Common myeloid progenitor, CD34-positive (primary cell): ENCODE data around the gene ATP11A.

Experiments used
- CTCF ChIA-PET: fragments of 350-600 bp; sonication (Branson Sonifier 250); formaldehyde crosslinking; loops from one replicate; lab custom pipeline; 2021; ENCODE audit warnings: antibody characterized with exemption; lab: Charles Lee
- POLR2A ChIA-PET: fragments of 350-600 bp; sonication (Branson Sonifier 250); formaldehyde crosslinking; loops from one replicate; lab custom pipeline; 2021; ENCODE audit warnings: antibody characterized with exemption; lab: Charles Lee
- DNase-seq, 3 donors: peaks; one replicate each; pipeline versions ENCODE4 v3.0.0 to v3.0.0-alpha.2; 2013
- H3K27ac ChIP-seq, 2 experiments: 1 replicate in 1 of 2; 2 replicates in 1 of 2; pipeline ENCODE4 v1.7.0; 2013; ENCODE audit warnings: inconsistent platforms in 2 of 2, low read length in 2 of 2, mild to moderate bottlenecking in 2 of 2, low read depth in 1 of 2, moderate library complexity in 1 of 2; ENCODE audit not compliant: severe bottlenecking in 2 of 2, insufficient read depth in 1 of 2, poor library complexity in 1 of 2
- H3K27me3 ChIP-seq, 5 experiments: replicated peaks in 2 of 5; 1 replicate in 3 of 5; 2 replicates in 2 of 5; pipeline versions ENCODE4 v1.6.1 to v1.7.0; 2013; ENCODE audit warnings: low read length in 4 of 5, mild to moderate bottlenecking in 2 of 5, moderate library complexity in 2 of 5, inconsistent platforms in 1 of 5; ENCODE audit not compliant: insufficient read depth in 5 of 5, control insufficient read depth in 4 of 5
- H3K36me3 ChIP-seq, 4 experiments: 1 replicate in 2 of 4; 2 replicates in 2 of 4; pipeline versions ENCODE4 v1.6.1 to v1.7.0; 2013; ENCODE audit warnings: low read length in 3 of 4, control low read depth in 1 of 4, mild to moderate bottlenecking in 1 of 4; ENCODE audit not compliant: control insufficient read depth in 4 of 4, insufficient read depth in 4 of 4
- H3K4me1 ChIP-seq, 4 experiments: 1 replicate in 3 of 4; 2 replicates in 1 of 4; pipeline versions ENCODE4 v1.6.1 to v1.7.1; 2013; ENCODE audit warnings: low read length in 3 of 4, mild to moderate bottlenecking in 3 of 4, control low read depth in 1 of 4, inconsistent platforms in 1 of 4, moderate library complexity in 1 of 4; ENCODE audit not compliant: control insufficient read depth in 4 of 4, insufficient read depth in 4 of 4; ENCODE audit errors: control extremely low read depth in 1 of 4
- H3K4me3 ChIP-seq, 7 experiments: 1 replicate in 4 of 7; 2 replicates in 3 of 7; pipeline versions ENCODE4 v1.5.1 to v1.7.0; 2013; ENCODE audit warnings: mild to moderate bottlenecking in 7 of 7, low read length in 6 of 7, moderate library complexity in 6 of 7, inconsistent platforms in 2 of 7, low read depth in 2 of 7, control low read depth in 1 of 7; ENCODE audit not compliant: insufficient read depth in 4 of 7, control insufficient read depth in 1 of 7; ENCODE audit errors: extremely low read depth in 1 of 7
- H3K9me3 ChIP-seq, 5 experiments: 1 replicate in 4 of 5; 2 replicates in 1 of 5; pipeline versions ENCODE4 v1.6.1 to v1.7.1; 2013; ENCODE audit warnings: low read length in 4 of 5, mild to moderate bottlenecking in 2 of 5, inconsistent platforms in 1 of 5, low read depth in 1 of 5, moderate library complexity in 1 of 5; ENCODE audit not compliant: control insufficient read depth in 4 of 5, insufficient read depth in 2 of 5; ENCODE audit errors: control extremely low read depth in 1 of 5
- whole genome bisulfite sequencing: methylation state at CpG from one replicate; pipeline ENCODE4 v1.1.5; 2013; ENCODE audit not compliant: insufficient coverage; 5-methylcytosine and 5-hydroxymethylcytosine counted together

The ATP11A gene

GRCh38 chr13:112905619-112905989, 215.8 kb downstream of the ATP11A start:
- Histone ChIP-seq H3K4me3 (no peak overlapping the region), H3K4me1 (peaks cover 0 to 2% (median 0%) of the 10 kb centered on the region in 4 experiments), H3K36me3 (no peaks in the 10 kb centered on the region), H3K27ac (no peak overlapping the region), H3K27me3 (no peaks in the 10 kb centered on the region), H3K9me3 (peaks cover 0 to 16% (median 13%) of the 10 kb centered on the region in 5 experiments)
- POLR2A ChIA-PET: no interaction called here
- 95% methylated on average over 4 of the region's 5 CpGs for WGBS
- DNase-seq: no peak
- CTCF ChIA-PET: no interaction called here

GRCh38 chr13:112905990-112906641, 216.3 kb downstream of the ATP11A start:
- ChIA-PET CTCF (no interaction called here), POLR2A (no interaction called here)
- Histone ChIP-seq H3K36me3 (no peaks in the 10 kb centered on the region), H3K27me3 (no peaks in the 10 kb centered on the region), H3K27ac (no peak overlapping the region), H3K4me3 (no peak overlapping the region), H3K4me1 (peaks cover 0 to 2% (median 0%) of the 10 kb centered on the region in 4 experiments), H3K9me3 (peaks cover 0 to 16% (median 13%) of the 10 kb centered on the region in 5 experiments)
- 95% methylated on average over 18 of the region's 20 CpGs for WGBS
- DNase-seq: no peak

GRCh38 chr13:112907286-112907685, 217.4 kb downstream of the ATP11A start:
- 88% methylated on average over 8 of the region's 8 CpGs for WGBS
- H3K27me3 ChIP-seq: no peaks in the 10 kb centered on the region
- no peak for DNase-seq
- peaks cover 0 to 2% (median 0%) of the 10 kb centered on the region in 4 experiments for H3K4me1 ChIP-seq
- CTCF ChIA-PET: interaction anchor here (0.9 kb wide), 1 partner anchor 9 kb away, joined by 3 read pairs; no protein-coding TSS in a partner anchor
- H3K27ac ChIP-seq: no peak overlapping the region
- H3K4me3 ChIP-seq: no peak overlapping the region
- H3K36me3 ChIP-seq: no peaks in the 10 kb centered on the region
- POLR2A ChIA-PET: no interaction called here
- H3K9me3 ChIP-seq: peaks cover 0 to 16% (median 13%) of the 10 kb centered on the region in 5 experiments

- Histone ChIP-seq H3K9me3 (peaks cover 0 to 16% (median 13%) of the 10 kb centered on the region in 5 experiments), H3K4me1 (peaks cover 0 to 2% (median 0%) of the 10 kb centered on the region in 4 experiments), H3K27ac (no peak overlapping the region), H3K4me3 (no peak overlapping the region), H3K36me3 (no peaks in the 10 kb centered on the region), H3K27me3 (no peaks in the 10 kb centered on the region)
- 79% methylated on average over 5 of the region's 6 CpGs for WGBS
- no peak for DNase-seq
- CTCF ChIA-PET: interaction anchor here (0.9 kb wide), 1 partner anchor 8 kb away, joined by 3 read pairs; no protein-coding TSS in a partner anchor
- POLR2A ChIA-PET: no interaction called here
Measured at GRCh38 chr13:112907871-112908331, 218.1 kb downstream of the ATP11A start.

DNA sequence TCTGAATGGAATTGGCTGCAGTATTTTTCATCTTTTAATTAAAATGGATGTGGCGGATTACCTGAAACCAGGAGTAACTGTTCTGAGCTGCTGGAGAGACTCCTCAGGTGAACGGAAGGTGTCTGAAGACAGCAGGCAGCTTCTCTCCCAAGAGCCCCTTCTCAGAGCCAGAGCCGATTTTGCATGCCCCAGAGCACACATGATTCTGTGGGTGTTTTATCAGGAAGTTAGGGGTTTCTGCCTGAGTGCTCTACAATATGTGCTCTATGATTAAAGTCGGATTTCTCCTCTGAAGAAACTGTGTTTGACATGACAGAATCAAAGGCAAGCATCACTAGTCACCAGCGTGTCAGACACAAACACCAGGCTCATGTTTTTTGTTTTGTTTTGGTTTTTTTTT, 218.5 kb downstream of the ATP11A start:
- Histone ChIP-seq H3K9me3 (peaks cover 0 to 16% (median 13%) of the 10 kb centered on the region in 5 experiments), H3K27ac (no peak overlapping the region), H3K4me1 (peaks cover 0 to 2% (median 0%) of the 10 kb centered on the region in 4 experiments), H3K27me3 (no peaks in the 10 kb centered on the region), H3K36me3 (no peaks in the 10 kb centered on the region), H3K4me3 (no peak overlapping the region)
- no peak for DNase-seq
- CTCF ChIA-PET: interaction anchor here (0.9 kb wide), 1 partner anchor 8 kb away, joined by 3 read pairs; no protein-coding TSS in a partner anchor
- POLR2A ChIA-PET: no interaction called here
- WGBS: 77% methylated on average over 2 of the region's 5 CpGs

GRCh38 chr13:112910016-112910415, 220.2 kb downstream of the ATP11A start:
- no peaks in the 10 kb centered on the region for H3K27me3 ChIP-seq
- H3K4me1 ChIP-seq: peaks cover 0 to 2% (median 0%) of the 10 kb centered on the region in 4 experiments
- peaks cover 0 to 6% (median 3%) of the 10 kb centered on the region in 5 experiments for H3K9me3 ChIP-seq
- ChIA-PET CTCF (no interaction called here), POLR2A (no interaction called here)
- DNase-seq: no peak
- WGBS: 100% methylated on average over 1 of the region's 4 CpGs
- H3K4me3 ChIP-seq: no peak overlapping the region
- no peaks in the 10 kb centered on the region for H3K36me3 ChIP-seq
- no peak overlapping the region for H3K27ac ChIP-seq

DNA sequence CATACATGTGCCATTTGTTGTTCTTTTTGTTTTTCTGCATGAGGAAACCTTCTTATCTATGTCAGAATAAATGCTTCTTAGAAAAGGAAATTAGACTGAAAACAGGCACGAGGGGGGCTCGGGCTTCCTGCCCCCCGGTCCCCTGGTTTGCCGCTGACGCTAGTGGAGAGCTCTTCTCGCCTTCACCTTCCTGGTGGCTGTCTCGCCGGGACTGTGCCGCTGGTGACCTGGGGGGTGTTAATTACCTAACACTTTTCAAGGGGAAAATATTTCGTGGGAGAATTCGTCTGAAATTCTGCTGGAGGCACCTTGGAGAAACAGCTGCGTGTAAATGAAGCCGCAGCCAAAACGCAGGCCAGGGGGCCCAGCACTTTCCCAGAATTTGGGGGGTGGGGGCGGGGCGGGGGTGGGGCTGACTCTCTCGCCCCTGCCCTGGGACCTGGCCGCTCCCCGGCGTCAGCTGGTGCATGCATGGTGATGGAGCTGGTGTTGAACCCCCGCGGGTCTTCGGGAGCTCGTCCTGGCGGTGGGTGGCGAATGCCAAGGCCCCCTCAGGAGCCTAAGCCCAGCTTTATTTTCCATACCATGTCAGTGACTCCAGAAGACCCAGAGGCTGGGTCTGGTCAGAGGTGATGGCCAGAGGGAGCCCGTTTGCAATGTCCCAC, 220.9 kb downstream of the ATP11A start:
- CTCF ChIA-PET: interaction anchor here (1.3 kb wide), 1 partner anchor 14 kb away, joined by 3 read pairs; no protein-coding TSS in a partner anchor
- H3K27me3 ChIP-seq: no peaks in the 10 kb centered on the region

More for the DNA sequence above, 220.9 kb downstream of the ATP11A start:
- Histone ChIP-seq H3K4me1 (peaks cover 0 to 2% (median 0%) of the 10 kb centered on the region in 4 experiments), H3K27ac (no peak overlapping the region), H3K9me3 (no peaks in the 10 kb centered on the region), H3K36me3 (no peaks in the 10 kb centered on the region), H3K4me3 (no peak overlapping the region)
- POLR2A ChIA-PET: no interaction called here
- WGBS: 92% methylated on average over 15 of the region's 27 CpGs
- no peak for DNase-seq
